ENCODE data around the gene SMIM14.
A peak's percentile ranks its signal among the peaks of the same experiment; 100 is the strongest.

Gene SMIM14

DNA sequence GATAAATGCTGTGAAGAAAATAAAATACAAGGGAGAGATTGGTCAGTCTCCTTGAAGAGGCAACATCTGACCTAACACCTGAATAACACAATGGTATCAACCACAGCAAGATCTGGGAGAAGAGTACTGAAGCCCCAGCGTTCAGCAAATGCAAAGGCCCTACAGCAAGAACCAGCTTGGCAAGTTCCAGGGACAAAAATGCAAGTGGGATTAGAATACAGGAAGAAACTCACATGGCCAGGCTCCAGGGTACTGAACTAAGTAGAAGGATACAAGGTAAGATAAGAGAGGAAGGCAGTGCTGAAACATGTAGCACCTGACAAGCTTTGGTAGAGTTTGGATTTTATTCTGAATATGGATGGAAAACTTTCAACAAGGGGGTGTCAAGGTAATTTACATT lies 3.6 kb downstream of the SMIM14 start:
- TF ChIP-seq CTCF (IDR thresholded peaks at IDR 0.05; ENCODE audit: borderline replicate concordance, control extremely low read depth, extremely low read depth, insufficient read depth, missing control alignments) = no peak

DNA sequence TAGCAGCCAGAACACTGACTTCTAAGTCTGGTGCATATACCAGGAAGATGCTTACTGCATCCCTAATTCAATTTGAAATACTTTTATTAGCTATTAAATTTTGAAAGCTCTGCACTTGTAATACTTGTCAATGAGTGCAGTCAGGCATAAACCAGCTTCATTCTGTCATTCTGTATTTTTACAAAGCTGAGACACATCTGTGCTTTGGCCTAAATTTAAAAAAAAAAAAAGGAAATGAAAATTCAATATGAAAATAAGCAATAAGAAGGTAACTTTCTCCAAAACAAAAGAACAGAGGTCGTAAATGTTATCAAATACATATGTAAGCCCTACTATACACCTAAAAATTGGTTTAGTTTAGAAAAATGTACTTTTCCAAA lies 7.0 kb downstream of the SMIM14 start:
- in situ Hi-C loops (cut with MboI; ENCODE audit: low sequenced_read_pairs, unreplicated experiment) = no loop called here
- TF ChIP-seq CTCF (IDR thresholded peaks at IDR 0.05; ENCODE audit: borderline replicate concordance, control extremely low read depth, extremely low read depth, insufficient read depth, missing control alignments) = no peak
- peak; percentile 47 for DNase-seq (ENCODE audit: low spot score)

More for the DNA sequence above, 3.6 kb downstream of the SMIM14 start:
- DNase-seq (ENCODE audit: low spot score) = no peak
- in situ Hi-C loops (cut with MboI; ENCODE audit: low sequenced_read_pairs, unreplicated experiment) = no loop called here

GRCh38 chr4:39627413-39627812 lies 11.3 kb downstream of the SMIM14 start:
- TF ChIP-seq CTCF (IDR thresholded peaks at IDR 0.05; ENCODE audit: borderline replicate concordance, control extremely low read depth, extremely low read depth, insufficient read depth, missing control alignments) = no peak
- DNase-seq (ENCODE audit: low spot score) = no peak
- in situ Hi-C loops (cut with MboI; ENCODE audit: low sequenced_read_pairs, unreplicated experiment) = no loop called here

GRCh38 chr4:39626913-39627312 lies 11.8 kb downstream of the SMIM14 start:
- DNase-seq (ENCODE audit: low spot score) = no peak
- TF ChIP-seq CTCF (IDR thresholded peaks at IDR 0.05; ENCODE audit: borderline replicate concordance, control extremely low read depth, extremely low read depth, insufficient read depth, missing control alignments) = no peak
- in situ Hi-C loops (cut with MboI; ENCODE audit: low sequenced_read_pairs, unreplicated experiment) = no loop called here

- TF ChIP-seq CTCF (IDR thresholded peaks at IDR 0.05; ENCODE audit: borderline replicate concordance, control extremely low read depth, extremely low read depth, insufficient read depth, missing control alignments) = no peak
- DNase-seq (ENCODE audit: low spot score) = peak; percentile 55
- in situ Hi-C loops (cut with MboI; ENCODE audit: low sequenced_read_pairs, unreplicated experiment) = no loop called here
Observed at GRCh38 chr4:39626261-39626660, 12.4 kb downstream of the SMIM14 start.

- TF ChIP-seq CTCF (IDR thresholded peaks at IDR 0.05; ENCODE audit: borderline replicate concordance, control extremely low read depth, extremely low read depth, insufficient read depth, missing control alignments) = no peak
- no peak for DNase-seq (ENCODE audit: low spot score)
- in situ Hi-C loops (cut with MboI; ENCODE audit: low sequenced_read_pairs, unreplicated experiment) = no loop called here
Observed at GRCh38 chr4:39621582-39621981, 17.1 kb downstream of the SMIM14 start.
